VCaP (cell line): Measurements from ENCODE around the gene SNRPA.
"Not testable (repeated sequence)": the region's sequence is repeated elsewhere in the genome, so short reads cannot be mapped to it uniquely, and the experiment has no call there.

Experiments
- H3K27ac ChIP-seq: fragments of 450-650 bp; 2 replicates; pipeline ENCODE4 v1.5.1; 2017
- CTCF ChIP-seq: fragments of 450-650 bp; conservative IDR thresholded peaks from 2 replicates; pipeline ENCODE4 v1.5.1; 2017; ENCODE audit warnings: mild to moderate bottlenecking, moderate library complexity

Gene SNRPA

GRCh38 chr19:40762754-40763470 lies 11.9 kb downstream of the SNRPA start:
- TF ChIP-seq CTCF, result no peak
- no peak overlapping the region for H3K27ac ChIP-seq

GRCh38 chr19:40763526-40763925 lies 12.5 kb downstream of the SNRPA start:
- no peak for TF ChIP-seq CTCF

GRCh38 chr19:40763963-40764362 lies 13.0 kb downstream of the SNRPA start:
- no peak overlapping the region for H3K27ac ChIP-seq
- no peak for TF ChIP-seq CTCF

More at GRCh38 chr19:40763526-40763925, 12.5 kb downstream of the SNRPA start:
- no peak overlapping the region for H3K27ac ChIP-seq

GRCh38 chr19:40766385-40766784 lies 15.4 kb downstream of the SNRPA start:
- not testable (repeated sequence) for H3K27ac ChIP-seq

- no peak for TF ChIP-seq CTCF
- no peak overlapping the region for H3K27ac ChIP-seq
Observed at GRCh38 chr19:40768869-40769268, 17.9 kb downstream of the SNRPA start.

- not testable (repeated sequence) for H3K27ac ChIP-seq
Observed at GRCh38 chr19:40771101-40771862, 20.3 kb downstream of the SNRPA start.

GRCh38 chr19:40774916-40775631 lies 24.1 kb downstream of the SNRPA start, which contains the start of gene MIA:
TSS of gene MIA (plus strand) at chr19:40775521. CDS start at chr19:40775543, 22 bp downstream.
- TF ChIP-seq CTCF, result no peak
- H3K27ac ChIP-seq, result peak within 1 kb of the TSS; percentile 91

- no peak for TF ChIP-seq CTCF
- H3K27ac ChIP-seq, result no peak overlapping the region
Observed at GRCh38 chr19:40775632-40776022, 24.6 kb downstream of the SNRPA start.
